Liver (tissue), 9 donors: ENCODE measurements around the gene EPB41L4A. TPM values are rescaled to one million over a fixed set of nuclear protein-coding genes. Genes with fewer than 3 reads are reported as not detected.

ENCODE experiments used
- DNase-seq: peaks from one replicate; pipeline ENCODE4 v3.0.0-alpha.2; 2017; ENCODE audit warnings: low spot score
- H3K27ac ChIP-seq, 2 donors: one replicate each; pipeline ENCODE4 v1.7.0; 2013; ENCODE audit warnings: inconsistent platforms in 2 of 2, low read length in 2 of 2, control low read depth in 1 of 2, low read depth in 1 of 2, mild to moderate bottlenecking in 1 of 2
- H3K27me3 ChIP-seq, 4 donors: one replicate each; pipeline versions ENCODE4 v1.6.1 to v1.7.0; 2013; ENCODE audit warnings: low read length in 3 of 4, inconsistent platforms in 1 of 4, mild to moderate bottlenecking in 1 of 4, moderate library complexity in 1 of 4; ENCODE audit not compliant: control insufficient read depth in 4 of 4, insufficient read depth in 4 of 4
- H3K36me3 ChIP-seq, 4 donors: one replicate each; pipeline versions ENCODE4 v1.6.1 to v1.7.0; 2013; ENCODE audit warnings: low read length in 3 of 4, mild to moderate bottlenecking in 3 of 4, low read depth in 1 of 4, moderate library complexity in 1 of 4; ENCODE audit not compliant: control insufficient read depth in 4 of 4, insufficient read depth in 3 of 4
- H3K4me1 ChIP-seq, 4 donors: one replicate each; pipeline versions ENCODE4 v1.6.1 to v1.7.0; 2013; ENCODE audit warnings: low read length in 3 of 4, mild to moderate bottlenecking in 3 of 4, moderate library complexity in 1 of 4; ENCODE audit not compliant: control insufficient read depth in 4 of 4, insufficient read depth in 4 of 4
- H3K4me3 ChIP-seq, 3 donors: one replicate each; pipeline versions ENCODE4 v1.6.1 to v1.7.0; 2013; ENCODE audit warnings: low read length in 3 of 3, control low read depth in 1 of 3, low read depth in 1 of 3, mild to moderate bottlenecking in 1 of 3
- H3K9ac ChIP-seq, 2 donors: one replicate each; pipeline ENCODE4 v1.7.0; 2013; ENCODE audit warnings: low read length in 2 of 2, mild to moderate bottlenecking in 2 of 2, moderate library complexity in 2 of 2, control low read depth in 1 of 2, low read depth in 1 of 2
- H3K9me3 ChIP-seq, 4 donors: one replicate each; pipeline versions ENCODE4 v1.6.1 to v1.7.0; 2013; ENCODE audit warnings: low read length in 3 of 4; ENCODE audit not compliant: control insufficient read depth in 4 of 4
- ATF3 ChIP-seq: IDR thresholded peaks from 2 replicates; pipeline ENCODE4 v1.6.1; 2016; ENCODE audit warnings: antibody characterized with exemption
- CTCF ChIP-seq: fragments of 150-350 bp; IDR thresholded peaks from 2 replicates; pipeline ENCODE4 v1.5.1; 2017; ENCODE audit warnings: improper control_type of control experiment, low read depth, low read length; ENCODE audit not compliant: missing input control
- EGR1 ChIP-seq, 2 donors: IDR thresholded peaks; 2 replicates each; pipeline ENCODE4 v1.6.1; 2016 to 2018; ENCODE audit warnings: antibody characterized with exemption in 2 of 2, low read depth in 2 of 2
- FOXA1 ChIP-seq: IDR thresholded peaks from 2 replicates; pipeline ENCODE4 v1.6.1; 2016; ENCODE audit warnings: antibody characterized with exemption
- FOXA2 ChIP-seq: IDR thresholded peaks from 2 replicates; pipeline ENCODE4 v1.6.1; 2016; ENCODE audit warnings: antibody characterized with exemption
- GABPA ChIP-seq, 2 donors: IDR thresholded peaks in 1 of 2; conservative IDR thresholded peaks in 1 of 2; 2 replicates each; pipeline ENCODE4 v1.6.1; 2016; ENCODE audit warnings: antibody characterized with exemption in 2 of 2, mild to moderate bottlenecking in 1 of 2, moderate library complexity in 1 of 2
- HNF4A ChIP-seq, 2 donors: conservative IDR thresholded peaks; 2 replicates each; pipeline ENCODE4 v1.6.1; 2016; ENCODE audit warnings: antibody characterized with exemption in 2 of 2, mild to moderate bottlenecking in 2 of 2
- HNF4G ChIP-seq: IDR thresholded peaks from 2 replicates; pipeline ENCODE4 v1.6.1; 2016; ENCODE audit warnings: antibody characterized with exemption
- JUND ChIP-seq, 2 donors: IDR thresholded peaks; 2 replicates each; pipeline ENCODE4 v1.6.1; 2016; ENCODE audit warnings: antibody characterized with exemption in 2 of 2
- MAX ChIP-seq: IDR thresholded peaks from 2 replicates; pipeline ENCODE4 v1.6.1; 2016; ENCODE audit warnings: antibody characterized with exemption
- RAD21 ChIP-seq, 2 donors: IDR thresholded peaks; 2 replicates each; pipeline ENCODE4 v1.6.1; 2016; ENCODE audit warnings: antibody characterized with exemption in 2 of 2, mild to moderate bottlenecking in 2 of 2
- RXRA ChIP-seq, 2 donors: IDR thresholded peaks; 2 replicates each; pipeline ENCODE4 v1.6.1; 2017 to 2018; ENCODE audit warnings: antibody characterized with exemption in 2 of 2, mild to moderate bottlenecking in 1 of 2
- SP1 ChIP-seq: IDR thresholded peaks from 2 replicates; pipeline ENCODE4 v1.6.1; 2018; ENCODE audit warnings: antibody characterized with exemption, mild to moderate bottlenecking
- TAF1 ChIP-seq: conservative IDR thresholded peaks from 2 replicates; pipeline ENCODE4 v1.6.1; 2016; ENCODE audit warnings: antibody characterized with exemption, mild to moderate bottlenecking
- YY1 ChIP-seq: IDR thresholded peaks from 2 replicates; pipeline ENCODE4 v1.6.1; 2016; ENCODE audit warnings: antibody characterized with exemption, mild to moderate bottlenecking
- ZBTB33 ChIP-seq: IDR thresholded peaks from 2 replicates; pipeline ENCODE4 v1.6.1; 2016; ENCODE audit warnings: antibody characterized with exemption
- WGBS: extraction: QIAGEN DNeasy Blood & Tissue Kit; methylation state at CpG from one replicate; pipeline ENCODE4 v1.1.7; 2013; 5-methylcytosine and 5-hydroxymethylcytosine counted together
- polyA plus RNA-seq, 2 donors: library from polyadenylated mRNA; stranded (reverse) in 1 of 2; unstranded in 1 of 2; fragments of 200-250 nt in 1 of 2; fragments of >200 nt in 1 of 2; fragmentation: Nextera tagmentation in 1 of 2; extraction: Ambion mirVana in 1 of 2; gene quantifications; one replicate each; pipeline versions ENCODE4 v1.2.1 to v1.2.3, GENCODE V29; 2013 to 2015
- total RNA-seq, 2 donors: library from RNA; depleted of rRNA; stranded (reverse); fragments of >200 nt; gene quantifications; one replicate each; pipeline ENCODE4 v1.2.3, GENCODE V29; 2014
- donor health status: healthy.
- donor health status: healthy.
- donor health status: healthy.
- donor health status: healthy.
- donor health status: healthy.

EPB41L4A gene
- total and polyA plus RNA-seq, 4 donors: 1.1 to 8.0 (median 3.9) TPM

GRCh38 chr5:112318346-112318745 is 100.7 kb downstream of the EPB41L4A start:
- no peak for DNase-seq
- no peak overlapping the region for H3K27ac ChIP-seq
- H3K27me3 ChIP-seq: peaks cover 0 to 2% (median 0%) of the 10 kb centered on the region in 4 donors
- no peaks in the 10 kb centered on the region for H3K36me3 ChIP-seq
- H3K9me3 ChIP-seq: no peaks in the 10 kb centered on the region
- no peak overlapping the region for H3K4me3 ChIP-seq
- no peak for TF ChIP-seq TAF1
- TF ChIP-seq MAX: no peak
- no peak for TF ChIP-seq HNF4G
- TF ChIP-seq YY1: no peak
- TF ChIP-seq FOXA2: no peak
- no peak for TF ChIP-seq ATF3
- no peak for TF ChIP-seq RXRA (IDR thresholded peaks at IDR 0.05)
- H3K4me1 ChIP-seq: no peaks in the 10 kb centered on the region
- 28% methylated on average over 2 of the region's 2 CpGs for WGBS
- no peak overlapping the region for H3K9ac ChIP-seq

- Histone ChIP-seq H3K27me3 (peaks cover 0 to 2% (median 0%) of the 10 kb centered on the region in 4 donors), H3K4me1 (no peaks in the 10 kb centered on the region), H3K9me3 (no peaks in the 10 kb centered on the region), H3K9ac (no peak overlapping the region), H3K27ac (no peak overlapping the region), H3K36me3 (no peaks in the 10 kb centered on the region), H3K4me3 (no peak overlapping the region)
- no peak for DNase-seq
- WGBS: 89% methylated on average over 1 of the region's 1 CpG
- no peak for TF ChIP-seq ATF3
- no peak for TF ChIP-seq ZBTB33
- no peak for TF ChIP-seq RAD21 (IDR thresholded peaks at IDR 0.05)
- TF ChIP-seq FOXA1: no peak
- no peak for TF ChIP-seq SP1
- TF ChIP-seq HNF4A (conservative IDR thresholded peaks at IDR 0.05): no peak
- TF ChIP-seq EGR1 (IDR thresholded peaks at IDR 0.05; ENCODE audit: low read depth in 2 of 2): no peak
- no peak for TF ChIP-seq CTCF
- TF ChIP-seq MAX: no peak
- no peak for TF ChIP-seq GABPA (IDR thresholded peaks at IDR 0.05 in 1 of 2, conservative IDR thresholded peaks at IDR 0.05 in 1 of 2)
- TF ChIP-seq TAF1: no peak
- no peak for TF ChIP-seq JUND (IDR thresholded peaks at IDR 0.05)
These were observed 101.2 kb downstream of the EPB41L4A start for GRCh38 chr5:112317866-112318265.
